GM21526 (cell line): ENCODE measurements around the gene FXYD5.
"Not testable (repeated sequence)": the region's sequence is repeated elsewhere in the genome, so short reads cannot be mapped to it uniquely, and the experiment has no call there.

Experiments
- ATAC-seq: cut with Tn5 transposase; IDR thresholded peaks from one replicate; pipeline ENCODE4 v1.9.1; 2021; ENCODE audit warnings: moderate library complexity; ENCODE audit not compliant: unreplicated experiment, low FRiP score

Gene FXYD5

DNA sequence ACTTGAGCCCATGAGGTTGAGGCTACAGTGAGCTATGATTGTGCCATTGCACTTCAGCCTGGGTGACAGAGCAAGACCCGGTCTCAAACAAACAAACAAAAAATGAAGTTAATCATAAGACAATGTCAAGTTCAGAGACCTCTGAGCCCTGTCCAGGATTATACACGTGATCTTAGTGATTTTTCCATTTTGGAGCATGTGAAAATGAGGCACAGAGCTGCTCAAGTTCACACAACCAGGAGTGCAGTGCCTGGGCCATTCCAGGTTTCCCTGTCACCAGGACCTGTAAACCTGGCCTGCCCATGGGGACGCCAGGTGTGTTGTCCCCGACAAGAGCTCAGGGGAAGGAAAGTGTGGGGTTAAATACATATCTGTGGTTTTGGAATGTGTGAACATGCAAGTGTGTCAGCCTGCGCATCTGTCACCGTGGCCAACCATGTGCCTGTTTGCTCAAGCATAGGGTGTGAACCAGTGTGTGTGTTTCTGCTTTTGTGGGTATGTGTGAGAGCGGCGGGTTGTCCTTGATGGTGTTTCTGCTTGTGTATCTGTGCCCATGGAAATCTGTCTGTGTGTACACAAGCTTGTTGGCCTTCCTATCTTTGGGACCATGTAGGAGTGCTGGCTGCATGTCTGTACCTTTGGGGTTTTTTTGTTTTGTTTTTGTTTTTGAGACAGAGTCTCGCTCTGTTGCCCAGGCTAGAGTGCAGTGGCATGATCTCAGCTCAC is 17.4 kb upstream of the FXYD5 start:
- no peak for ATAC-seq

DNA sequence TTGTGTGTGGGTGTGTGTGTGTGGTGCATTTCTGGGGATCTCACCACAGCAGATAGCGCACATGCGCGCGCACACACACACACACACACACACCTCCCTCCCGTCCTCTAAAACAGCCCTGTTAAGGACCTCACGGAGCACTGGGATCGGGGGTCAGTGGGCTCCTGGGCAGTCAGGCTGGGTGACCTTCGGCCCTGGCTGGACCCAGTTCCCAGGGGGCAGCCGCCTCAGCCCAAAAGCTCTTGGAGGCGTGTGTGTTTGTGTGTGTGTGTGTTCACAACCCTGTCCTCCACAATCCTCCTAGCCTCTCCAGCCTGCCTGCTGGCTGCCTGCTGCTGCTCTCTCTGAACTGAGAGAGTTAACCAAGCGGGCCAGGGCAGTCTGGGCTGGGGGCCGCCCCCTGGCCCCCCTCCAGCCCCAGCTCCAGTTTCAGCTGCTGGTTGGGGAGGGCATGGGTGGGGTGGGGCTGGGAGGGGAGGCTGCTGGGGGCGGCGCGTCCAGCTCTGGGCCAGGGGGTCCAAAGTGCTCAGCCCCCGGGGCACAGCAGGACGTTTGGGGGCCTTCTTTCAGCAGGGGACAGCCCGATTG is 16.1 kb upstream of the FXYD5 start, which contains the start of gene FXYD1:
Gene FXYD1 (plus strand): TSS at position 520 of the 588 bp plus-strand sequence. CDS start 1,256 bp downstream, outside the sequence.
- ATAC-seq, result no peak

DNA sequence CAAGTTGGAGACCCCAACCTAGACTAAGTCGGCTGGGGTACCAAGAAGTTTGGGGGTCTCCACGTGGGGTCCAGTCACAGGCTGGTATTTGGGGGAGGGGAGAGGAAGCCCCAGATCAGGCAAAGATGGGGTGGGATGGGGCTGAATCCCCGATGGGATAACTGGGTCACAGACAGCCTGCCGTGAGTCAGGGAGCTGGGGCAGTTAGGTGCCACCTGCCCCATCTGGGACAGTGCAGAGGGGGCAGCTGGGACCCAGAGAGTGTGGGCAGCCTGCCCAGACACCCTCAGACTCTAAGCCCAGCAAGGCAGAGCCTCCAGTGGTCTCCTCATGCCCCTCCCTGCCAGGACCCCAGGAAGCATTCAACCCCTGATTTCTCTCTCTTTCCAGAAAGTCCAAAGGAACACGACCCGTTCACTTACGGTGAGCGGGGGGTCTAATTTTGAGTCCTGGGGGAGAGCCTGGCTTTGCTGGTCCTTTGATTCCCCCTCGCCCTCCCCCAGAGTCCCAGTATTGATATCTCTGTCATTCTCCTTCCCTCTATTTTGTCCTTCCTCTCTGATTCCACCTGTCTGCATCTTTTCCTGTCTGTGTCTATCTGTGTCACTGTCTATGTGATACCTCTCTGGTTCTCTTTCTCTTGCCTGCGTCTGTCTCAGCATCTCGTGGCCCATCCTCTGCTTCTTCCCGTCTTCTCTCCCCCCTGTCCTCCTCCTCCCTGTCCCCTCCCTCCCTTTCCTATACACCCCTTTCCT is 14.2 kb upstream of the FXYD5 start:
- no peak for ATAC-seq

DNA sequence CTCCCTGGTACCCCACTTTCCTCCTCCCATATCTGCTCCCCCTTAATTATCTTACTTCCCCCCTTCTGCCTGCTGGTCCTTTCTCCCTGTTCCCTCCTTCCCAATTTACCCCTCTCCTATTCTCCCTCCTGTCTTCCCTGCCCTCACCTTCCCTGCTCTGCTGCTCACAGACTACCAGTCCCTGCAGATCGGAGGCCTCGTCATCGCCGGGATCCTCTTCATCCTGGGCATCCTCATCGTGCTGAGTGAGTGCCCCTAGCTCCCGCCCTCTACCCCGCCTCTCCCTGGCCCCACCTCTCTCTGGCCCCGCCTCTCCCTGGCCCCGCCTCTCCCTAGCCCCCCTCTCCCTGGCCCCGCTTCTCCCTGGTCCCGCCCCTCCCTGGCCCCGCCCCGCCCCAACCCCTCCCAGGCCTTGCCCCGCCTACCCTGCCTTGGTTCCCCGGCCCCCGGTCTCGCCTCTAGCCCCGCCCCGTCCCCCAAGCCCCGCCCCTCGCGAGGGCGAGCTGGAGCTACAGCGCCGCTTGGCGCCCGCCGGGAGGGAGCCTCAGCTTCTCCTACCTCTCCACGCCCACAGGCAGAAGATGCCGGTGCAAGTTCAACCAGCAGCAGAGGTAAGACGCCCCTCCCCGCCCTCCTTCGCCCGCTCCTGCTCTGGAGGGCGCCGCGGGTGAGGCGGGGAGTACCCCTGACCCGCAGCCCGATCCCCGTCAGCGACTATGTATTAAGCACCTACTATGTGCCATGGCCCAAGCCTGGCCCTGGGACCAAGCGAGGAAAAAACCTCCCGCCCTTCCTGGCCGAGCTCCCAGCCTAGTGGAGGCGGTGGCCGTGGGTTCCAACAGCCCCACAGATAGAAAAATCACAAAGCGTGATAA is 13.3 kb upstream of the FXYD5 start:
- no peak for ATAC-seq

DNA sequence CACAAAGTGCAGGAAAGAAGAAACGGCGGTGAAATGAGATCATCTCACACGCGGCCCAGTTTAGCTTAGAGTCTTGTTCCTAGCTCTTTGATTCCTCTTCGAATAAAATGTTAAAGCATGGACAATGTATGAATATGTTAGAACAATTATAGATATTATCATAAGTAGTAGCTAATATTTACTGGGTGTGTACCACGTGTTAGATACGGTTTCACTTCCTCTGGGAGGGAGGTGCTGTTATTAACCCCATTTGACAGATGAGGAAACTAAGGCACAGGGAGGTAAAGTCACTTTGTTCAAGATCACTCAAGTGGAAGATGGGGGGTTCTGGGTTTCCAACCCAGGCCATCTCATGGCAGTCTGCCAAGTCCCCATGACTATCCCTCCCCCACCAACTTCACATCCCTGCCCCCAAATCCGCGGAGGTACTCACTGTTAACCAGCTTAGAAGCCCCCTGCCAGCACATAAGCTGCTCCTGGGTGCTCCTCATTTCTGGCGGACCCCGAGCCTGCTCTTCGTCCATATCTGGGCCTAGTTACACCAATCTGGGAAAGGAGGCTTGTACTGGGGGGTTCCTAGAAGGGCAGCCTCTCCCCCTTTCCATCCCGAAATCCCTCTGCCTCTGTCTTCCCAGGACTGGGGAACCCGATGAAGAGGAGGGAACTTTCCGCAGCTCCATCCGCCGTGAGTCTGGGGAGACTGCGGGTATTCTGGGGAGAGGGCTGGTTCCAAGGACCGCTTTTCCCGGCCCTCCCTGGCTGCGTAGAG is 12.5 kb upstream of the FXYD5 start:
- ATAC-seq, result no peak

DNA sequence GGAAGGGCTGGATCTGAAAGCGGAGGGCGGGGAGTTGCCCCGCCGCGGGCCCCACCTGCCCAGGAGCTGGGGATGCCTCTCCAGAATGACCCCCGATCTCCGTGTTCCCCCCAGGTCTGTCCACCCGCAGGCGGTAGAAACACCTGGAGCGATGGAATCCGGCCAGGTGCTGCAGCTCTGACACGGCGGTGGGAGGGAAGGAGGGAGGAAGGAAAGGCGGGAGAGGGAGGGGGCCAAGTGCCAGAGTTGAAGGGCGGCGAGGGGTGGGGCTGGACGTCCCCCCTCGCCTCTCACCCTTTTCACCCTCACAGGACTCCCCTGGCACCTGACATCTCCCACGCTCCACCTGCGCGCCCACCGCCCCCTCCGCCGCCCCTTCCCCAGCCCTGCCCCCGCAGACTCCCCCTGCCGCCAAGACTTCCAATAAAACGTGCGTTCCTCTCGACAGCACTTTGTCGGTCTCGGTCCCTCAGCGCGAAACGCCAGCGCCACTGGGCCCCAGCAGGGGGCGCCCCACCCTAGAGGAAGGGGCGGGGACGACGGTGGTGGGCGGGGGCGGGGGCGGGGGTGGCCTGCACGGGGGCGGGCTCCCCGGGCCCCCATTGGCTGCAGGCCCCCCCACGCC is 11.8 kb upstream of the FXYD5 start:
- ATAC-seq, result no peak

DNA sequence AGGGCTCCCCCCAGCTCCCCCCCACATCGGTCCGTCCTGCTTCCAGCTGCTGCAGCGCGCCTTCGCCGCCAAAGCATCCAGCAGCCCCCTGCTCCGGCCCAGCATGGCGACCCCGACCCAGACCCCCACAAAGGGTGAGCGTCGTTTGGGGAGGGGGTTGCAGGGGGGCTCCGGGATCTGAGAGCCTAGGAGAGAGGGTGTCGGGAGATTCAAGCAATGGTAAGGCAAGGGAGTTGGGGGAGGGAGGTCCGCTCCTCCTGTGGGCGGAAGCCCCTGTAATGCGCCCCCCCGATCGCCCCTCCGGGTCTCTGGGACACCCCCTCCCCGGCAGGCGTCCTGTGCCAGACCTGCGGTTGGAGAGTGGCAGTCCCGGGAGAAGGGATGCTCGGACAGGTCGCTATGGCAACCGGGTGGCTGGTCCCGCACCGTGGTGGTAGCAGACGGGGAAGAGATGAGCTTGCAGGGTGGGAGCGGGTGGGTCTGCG is 11.3 kb upstream of the FXYD5 start, which contains the start of gene FXYD7:
Gene FXYD7 (plus strand): TSS at position 25 of the 485 bp plus-strand sequence. CDS start 79 bp downstream, at position 104.
- ATAC-seq, result no peak

DNA sequence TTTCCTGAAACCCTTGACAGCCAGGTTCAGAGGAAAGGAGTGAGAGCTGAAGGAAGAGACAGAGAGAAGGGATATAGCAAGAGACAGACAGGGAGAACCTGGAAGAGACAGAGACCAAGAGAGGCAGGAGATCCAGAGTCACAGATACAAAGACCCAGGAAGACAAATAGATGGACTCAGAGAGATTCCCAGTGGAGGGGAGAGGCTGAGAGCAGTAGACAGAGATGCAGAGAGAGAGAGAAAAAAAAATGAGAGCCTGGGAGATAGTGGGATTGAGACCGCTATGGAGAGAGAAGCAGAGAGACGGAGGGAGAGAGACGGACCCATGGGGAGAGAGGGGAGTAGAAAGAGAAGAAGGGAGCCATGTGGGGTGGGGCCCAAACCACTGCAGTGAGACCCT is 10.7 kb upstream of the FXYD5 start:
- no peak for ATAC-seq

DNA sequence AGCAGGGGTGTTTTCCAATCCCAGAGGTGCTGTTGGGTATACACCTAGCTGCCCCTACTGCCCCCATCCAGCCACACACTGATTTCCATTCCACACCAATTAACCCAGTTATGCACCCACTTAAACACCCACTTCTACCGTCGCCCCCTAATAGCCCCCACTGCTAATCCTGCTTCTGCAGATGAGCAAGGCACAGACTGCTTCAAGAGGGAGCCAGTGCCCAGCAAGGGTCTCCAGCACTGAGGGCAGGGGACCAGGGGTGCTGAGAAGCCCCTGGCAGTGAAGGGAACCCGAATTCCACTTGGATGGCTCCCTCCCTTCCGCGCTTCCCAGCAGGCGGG is 10.3 kb upstream of the FXYD5 start:
- no peak for ATAC-seq

DNA sequence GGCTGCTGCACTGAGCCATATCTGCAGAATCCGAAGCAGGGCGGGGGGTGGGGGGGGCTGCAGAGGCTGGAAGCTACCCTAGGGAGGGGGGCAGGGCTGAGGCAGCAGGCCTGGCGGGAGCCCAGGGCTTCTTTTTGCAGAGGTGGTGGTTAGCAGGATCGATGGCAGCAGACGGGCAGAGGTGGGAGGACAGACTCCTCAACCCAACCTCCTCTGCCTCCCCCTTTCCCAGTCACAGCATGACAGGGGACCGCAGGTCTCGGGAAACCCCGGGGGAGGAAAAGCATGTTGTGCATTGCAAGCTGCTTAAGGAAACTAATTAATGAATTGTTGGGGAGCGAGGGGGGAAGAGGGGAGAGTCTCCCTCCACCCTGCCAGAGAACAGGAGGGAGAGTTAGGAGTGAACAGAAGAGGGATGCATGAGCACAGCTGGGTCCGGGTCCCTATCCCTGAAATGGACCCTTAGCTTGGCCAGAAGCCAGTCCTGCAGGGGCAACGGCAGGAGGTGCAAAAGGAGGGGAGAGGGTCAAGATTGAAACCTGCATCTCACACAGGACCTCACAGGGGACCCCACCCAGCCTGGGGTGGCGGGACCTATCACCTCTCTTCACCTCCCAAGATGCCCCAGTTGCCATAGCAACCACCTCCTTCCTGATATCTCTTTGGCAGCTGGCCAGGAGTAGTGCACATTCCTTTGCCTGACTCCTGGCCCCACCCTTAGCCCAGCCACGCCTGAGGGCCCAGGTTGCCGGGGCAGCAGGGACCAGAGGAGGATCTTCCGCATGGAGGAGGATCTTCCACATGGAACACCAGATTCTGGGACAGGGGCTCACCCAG is 9.7 kb upstream of the FXYD5 start:
- ATAC-seq, result no peak

DNA sequence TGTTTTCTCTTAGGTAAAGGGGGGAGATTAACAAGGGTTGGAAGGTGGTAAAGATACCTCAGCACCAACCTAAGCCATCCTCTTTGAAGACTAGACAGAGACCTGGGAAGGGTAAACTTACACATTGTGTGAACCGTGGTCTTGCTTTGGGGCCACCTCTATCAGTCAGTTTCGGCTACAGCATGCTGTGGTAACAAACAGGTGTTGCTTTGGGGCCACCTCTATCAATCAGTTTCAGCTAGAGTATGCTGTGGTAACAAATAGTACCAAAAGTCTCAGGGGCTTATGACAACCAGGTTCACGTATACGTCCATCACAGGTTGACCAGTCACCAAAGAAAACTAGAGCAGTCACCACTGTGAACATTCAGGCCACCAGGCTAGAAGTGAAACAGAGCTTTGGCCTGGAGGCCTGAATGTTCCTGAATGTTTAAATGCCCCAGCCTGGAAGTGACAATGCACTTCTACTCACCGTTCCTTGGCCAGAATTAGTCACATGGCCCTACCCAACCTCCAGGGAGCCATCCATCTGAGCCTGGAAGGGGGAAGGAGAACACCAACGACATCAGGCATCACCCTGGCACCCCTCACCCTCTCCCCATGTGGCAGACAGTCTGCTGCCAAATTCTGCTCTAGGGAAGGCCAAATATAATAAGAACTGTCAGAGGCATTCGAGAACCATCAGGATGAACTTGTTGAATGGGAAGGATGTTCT is 7.6 kb upstream of the FXYD5 start:
- ATAC-seq, result no peak

DNA sequence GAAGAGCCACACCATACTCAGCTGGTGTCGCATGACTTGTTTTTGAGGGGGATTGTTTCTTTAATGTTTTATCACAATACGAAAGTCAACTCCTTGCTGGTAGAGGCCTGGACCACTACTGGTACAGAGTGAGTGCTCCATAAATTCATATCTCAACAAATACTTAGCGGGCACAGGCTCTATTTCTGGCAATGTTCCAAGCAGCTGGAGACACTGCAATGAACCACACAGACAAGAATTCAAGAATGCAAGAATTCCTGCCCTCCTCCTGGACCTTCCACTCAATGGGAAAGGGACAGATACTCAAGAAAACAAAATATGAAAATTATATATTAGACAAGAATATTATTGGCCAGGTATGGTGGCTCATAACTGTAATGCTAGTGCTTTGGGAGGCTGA is 5.1 kb upstream of the FXYD5 start:
- no peak for ATAC-seq

DNA sequence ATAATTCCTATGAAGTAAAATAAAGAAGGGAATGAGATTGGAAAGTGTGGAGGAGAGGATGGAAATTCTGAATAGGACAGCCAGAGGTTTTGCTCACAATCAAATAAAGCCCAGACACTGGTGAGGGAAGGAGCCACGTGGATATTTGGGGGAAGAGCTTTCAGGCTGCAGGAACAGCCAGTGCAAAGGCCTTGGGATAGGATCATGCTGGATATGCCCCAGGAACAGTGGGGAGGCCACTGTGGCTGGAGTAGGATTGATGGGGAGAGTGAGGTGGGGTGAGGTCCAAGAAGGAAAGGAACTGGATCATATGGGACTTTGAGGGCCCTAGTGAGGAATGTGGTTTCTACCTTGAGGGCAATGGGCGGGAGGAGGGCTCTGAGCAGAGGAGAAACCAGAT is 4.1 kb upstream of the FXYD5 start:
- ATAC-seq, result no peak

DNA sequence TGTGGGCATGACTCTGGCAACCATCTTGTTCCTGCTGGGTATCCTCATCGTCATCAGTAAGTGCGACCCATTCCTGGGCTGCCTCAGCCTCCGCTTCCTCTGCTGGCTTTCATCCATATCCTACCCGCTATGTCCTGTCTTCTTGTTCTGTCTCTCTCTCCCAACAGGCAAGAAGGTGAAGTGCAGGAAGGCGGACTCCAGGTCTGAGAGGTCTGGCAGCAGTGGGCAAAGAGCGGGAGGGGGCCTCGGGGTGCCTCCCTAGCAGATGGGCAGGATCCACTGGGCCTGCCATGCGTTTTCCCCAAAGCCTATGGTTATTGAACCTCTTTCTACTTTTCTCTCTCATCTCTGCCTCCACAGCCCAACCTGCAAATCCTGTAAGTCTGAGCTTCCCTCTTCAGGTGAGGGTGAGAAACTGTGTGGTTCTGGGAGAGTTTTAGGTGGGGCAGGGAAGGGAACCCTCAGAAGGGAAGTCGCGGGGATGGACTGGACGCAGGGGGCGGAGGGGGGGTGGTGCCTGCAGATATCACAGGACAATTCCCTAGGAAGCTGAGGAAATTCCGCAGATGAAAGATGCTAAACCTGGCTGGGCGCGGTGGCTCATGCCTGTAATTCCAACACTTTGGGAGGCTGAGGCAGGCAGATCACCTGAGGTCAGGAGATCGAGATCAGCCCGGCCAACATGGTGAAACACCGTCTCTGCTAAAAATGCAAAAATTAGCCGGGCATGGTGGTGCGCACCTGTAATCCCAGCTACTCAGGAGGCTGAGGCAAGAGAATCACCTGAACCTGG is 3.1 kb upstream of the FXYD5 start:
- ATAC-seq, result no peak

DNA sequence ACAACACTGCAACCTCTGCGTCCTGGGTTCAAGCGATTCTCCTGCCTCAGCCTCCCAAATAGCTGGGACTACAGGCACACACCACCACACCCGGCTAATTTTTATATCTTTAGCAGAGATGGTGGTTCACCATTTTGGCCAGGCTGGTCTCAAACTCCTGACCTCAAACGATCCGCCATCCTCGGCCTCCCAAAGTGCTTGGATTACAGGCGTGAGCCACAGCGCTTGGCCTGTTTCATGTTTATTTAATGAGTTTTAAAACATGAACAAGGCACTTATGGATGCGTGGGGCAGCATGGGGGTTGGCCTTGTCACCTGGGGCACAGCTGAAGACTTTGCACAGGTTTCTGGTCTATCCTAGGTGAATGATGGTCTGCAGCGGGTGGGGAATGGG is 1.4 kb upstream of the FXYD5 start:
- ATAC-seq, result not testable (repeated sequence)

DNA sequence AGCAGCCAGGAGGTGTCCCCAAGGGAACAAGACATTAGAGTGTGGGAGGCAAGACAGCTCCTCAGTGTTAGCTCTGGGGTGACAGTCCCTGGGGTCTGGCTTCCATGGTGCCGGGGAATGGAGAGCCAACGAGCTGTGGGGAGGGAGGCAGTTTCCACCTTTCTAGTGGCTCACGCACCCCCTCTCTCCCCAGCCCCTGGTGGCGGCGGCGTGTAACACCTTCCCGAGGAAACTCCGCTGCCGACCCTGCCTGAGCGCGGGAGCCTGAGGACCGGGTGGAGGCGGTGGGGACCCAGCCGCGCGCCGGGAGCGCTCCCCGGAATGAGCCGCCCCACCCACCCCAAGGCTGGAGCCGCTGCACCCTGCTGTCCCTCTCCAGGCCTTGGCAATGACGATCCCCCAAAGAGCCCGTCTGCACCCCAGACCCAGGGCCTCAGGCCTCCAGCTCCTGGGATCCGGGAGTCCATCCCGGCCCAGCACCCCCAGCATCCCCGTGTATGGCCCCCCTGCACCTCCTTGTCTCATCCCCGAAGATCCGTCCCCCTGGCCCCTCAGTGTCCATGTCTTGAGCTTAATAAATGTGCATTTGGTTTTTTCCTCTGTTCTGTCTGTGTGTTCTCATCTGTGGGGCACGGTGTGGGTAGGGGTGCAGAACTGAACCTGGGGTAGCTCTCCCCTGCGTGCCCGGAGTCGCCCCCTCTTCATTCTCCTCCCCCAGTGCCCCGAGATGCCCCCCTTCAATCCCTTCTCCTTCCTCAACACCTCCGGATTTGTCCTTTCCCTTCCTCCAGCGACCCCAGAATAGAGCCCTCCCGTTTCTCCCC is 622 bp upstream of the FXYD5 start:
- no peak for ATAC-seq
